Lung microvascular endothelial cell (primary cell): Measurements from ENCODE around the gene PRM1. TPM values are rescaled to one million over a fixed set of nuclear protein-coding genes. Genes with fewer than 3 reads are reported as not detected.
"Not testable (repeated sequence)": the region's sequence is repeated elsewhere in the genome, so short reads cannot be mapped to it uniquely, and the experiment has no call there.

ENCODE experiments used
- DNase-seq, 2 donors: peaks; one replicate each; pipeline versions ENCODE4 v3.0.0 to v3.0.0-alpha.2; 2010; ENCODE audit warnings: low read depth in 2 of 2
- total RNA-seq: library from RNA; depleted of rRNA; stranded (reverse); fragments of >200 nt; gene quantifications from 2 replicates; pipeline ENCODE4 v1.2.1, GENCODE V29; 2014

Gene PRM1
- total RNA-seq, 1 donor from 2014 or later = not detected

DNA sequence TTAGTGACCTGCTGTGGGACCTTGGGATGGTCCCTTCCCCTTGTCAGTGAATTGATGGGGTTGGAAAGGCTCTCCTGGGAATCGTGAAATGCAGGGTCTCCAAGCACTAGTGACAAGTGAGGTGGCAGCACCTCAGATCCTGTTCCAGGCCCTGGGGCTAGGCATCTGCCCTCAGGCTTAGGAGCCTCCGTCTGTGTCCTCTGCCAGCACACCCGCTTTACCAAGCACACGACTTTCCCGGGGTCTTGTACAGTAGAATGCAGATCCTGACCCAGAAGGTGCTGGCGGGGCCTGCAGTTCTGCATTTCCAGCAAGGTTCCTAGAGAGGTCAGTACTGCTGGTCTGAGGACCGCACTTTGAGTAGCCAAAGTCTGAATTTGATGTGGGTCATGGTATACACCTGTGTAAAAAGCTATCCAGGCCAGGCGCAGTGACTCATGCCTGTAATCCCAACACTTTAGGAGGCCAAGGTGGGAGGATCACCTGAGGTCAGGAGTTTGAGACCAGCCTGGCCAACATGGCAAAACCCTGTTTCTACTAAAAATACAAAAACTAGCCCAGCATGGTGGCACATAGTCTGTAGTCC lies 33.3 kb upstream of the PRM1 start:
- no peak for DNase-seq

DNA sequence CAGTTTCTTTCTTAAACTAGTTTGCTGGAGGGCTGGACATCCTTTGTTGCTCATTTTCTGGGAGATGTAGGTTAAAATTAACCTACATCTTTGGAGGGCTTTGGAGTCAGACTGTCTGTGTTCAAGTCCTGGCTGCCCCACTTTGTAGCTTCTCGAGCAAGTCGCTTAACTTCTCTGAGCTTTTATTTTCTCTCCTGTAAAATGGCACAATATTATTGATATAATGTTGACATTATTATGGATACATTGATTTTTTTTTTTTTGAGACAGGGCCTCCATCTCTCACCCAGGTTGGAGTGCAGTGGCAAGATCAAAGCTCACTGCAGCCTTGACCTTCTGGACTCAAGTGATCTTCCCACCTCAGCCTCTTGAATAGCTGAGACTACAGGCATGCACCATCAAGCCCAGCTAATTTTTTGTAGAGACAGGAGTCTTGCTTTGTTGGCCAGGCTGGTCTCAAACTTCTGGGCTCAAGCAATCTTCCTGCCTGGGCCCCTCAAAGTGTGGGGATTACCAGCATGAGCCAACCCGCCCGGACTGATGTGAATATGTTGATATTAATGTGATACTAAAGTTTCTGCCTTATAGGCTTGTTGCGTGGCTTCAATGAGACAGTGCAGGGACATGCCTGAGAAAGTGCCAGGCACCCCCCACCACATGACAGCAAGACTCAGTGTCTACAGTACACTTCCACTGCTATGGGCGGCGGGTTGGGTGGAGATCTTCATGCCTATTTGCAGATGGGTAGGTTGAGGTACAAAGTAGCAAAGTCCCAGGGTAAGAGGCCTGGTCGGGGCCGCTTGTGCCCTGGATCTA lies 32.6 kb upstream of the PRM1 start:
- no peak for DNase-seq

DNA sequence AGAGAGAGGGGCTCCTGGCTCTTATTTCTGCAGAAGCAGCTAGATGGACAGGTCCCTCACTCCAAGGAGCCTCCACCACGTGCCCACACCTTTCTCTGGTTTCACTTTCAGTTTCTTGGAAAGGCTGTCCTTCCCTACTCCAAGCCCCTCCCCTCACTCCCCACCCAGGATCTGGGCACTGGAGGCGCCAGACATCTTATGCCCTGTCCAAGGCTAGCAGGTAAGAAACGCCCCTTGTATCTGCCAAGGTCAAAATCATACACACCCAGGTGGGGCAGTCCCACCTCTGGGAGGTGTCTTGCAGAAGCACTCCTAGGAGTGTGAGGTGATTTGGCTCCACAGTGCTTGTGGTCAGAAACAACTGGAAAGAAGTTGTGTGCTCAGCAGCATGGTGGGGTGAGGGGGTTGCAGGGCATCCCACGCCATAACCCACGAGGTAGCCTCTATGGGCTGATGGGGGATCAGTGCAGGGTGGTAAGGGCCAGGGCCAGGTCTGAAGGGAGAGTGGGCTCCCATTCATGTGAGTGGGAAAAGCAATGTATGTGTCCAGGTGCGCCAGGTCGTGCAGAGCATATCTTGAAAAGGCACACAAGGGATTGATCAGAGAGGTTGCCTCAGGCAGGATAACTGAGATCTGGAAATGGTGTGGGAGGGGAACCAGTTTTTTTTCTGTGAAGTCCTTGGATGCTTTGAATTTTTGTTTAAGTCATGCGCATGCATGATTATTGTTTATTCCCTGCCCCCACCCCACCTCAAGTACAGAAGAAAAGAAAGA lies 31.8 kb upstream of the PRM1 start:
- no peak for DNase-seq

DNA sequence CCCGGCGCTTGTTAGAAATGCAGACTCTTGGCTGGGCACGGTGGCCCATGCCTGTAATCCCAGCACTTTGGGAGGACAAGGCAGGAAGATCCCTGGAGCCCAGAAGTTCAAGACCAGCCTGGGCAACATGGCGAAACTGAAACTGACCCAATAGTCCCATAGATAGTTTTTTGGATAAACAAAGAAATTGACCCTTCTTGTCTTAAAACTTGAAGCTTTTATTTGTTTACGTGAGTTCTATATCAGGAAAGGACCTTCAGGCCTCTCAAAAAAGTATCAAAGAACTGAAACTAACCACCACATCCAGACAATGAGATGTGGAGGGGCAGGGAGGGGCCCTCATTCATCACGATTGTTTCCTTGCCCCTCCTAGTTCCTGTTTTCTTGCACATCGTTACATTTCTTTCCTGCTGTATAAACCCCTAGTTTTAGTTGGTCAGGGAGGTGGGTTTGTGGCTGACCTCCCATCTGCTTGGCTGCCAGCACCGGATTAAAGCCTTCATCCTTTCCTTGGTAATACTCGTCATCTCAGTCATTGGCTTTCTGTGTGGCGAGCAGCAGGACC lies 29.9 kb upstream of the PRM1 start:
- DNase-seq = peak in 1 of 2 donors; percentile 57

DNA sequence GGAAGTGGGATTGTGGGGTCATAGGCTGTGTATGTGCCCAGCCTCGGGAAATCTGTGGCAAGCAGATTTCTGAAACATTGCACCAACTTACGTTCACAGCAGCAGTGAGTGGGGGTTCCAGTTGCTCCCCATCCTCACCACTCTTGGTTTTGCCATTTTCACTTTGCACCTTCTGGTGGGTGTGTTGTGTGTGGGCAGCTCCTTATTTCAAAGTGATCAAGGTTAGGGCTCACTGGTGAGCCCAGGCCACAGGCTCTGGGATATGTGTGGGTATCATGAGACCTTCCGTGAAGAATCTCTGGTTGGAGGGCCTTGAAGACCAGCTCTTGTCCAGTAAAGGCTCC lies 29.5 kb upstream of the PRM1 start:
- no peak for DNase-seq

DNA sequence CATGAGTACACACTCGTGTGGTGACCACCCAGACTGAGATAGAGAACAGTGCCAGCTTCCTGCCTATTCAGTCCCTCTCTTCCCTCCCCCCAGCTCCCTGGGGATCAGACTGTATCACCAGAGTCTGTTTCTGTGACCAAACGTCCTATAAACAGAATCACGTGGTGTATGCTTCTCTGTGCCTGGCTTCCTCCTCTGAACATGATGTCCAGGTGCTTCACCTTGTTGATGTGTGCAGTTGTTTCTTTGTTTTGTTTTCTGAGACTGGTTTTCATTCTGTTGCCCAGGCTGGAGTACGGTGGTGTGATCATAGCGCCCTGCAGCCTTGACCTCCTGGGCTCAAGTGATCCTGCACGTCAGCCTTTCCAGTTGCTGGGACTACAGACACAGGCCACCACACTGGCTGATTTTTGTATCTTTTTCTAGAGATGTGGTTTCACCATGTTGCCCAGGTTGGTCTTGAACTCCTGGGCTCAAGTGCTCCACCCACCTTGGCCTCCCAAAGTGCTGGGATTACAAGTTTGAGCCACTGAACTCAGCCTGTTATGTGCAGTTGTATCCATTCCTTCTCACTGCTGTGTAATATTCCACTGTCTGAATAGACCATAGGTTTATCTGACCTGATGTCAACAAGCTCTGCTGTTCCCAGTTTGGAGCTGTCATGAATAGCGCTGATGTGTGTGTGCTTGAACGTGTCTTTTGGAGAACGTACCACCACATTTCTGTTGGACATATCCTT lies 28.9 kb upstream of the PRM1 start:
- no peak for DNase-seq

DNA sequence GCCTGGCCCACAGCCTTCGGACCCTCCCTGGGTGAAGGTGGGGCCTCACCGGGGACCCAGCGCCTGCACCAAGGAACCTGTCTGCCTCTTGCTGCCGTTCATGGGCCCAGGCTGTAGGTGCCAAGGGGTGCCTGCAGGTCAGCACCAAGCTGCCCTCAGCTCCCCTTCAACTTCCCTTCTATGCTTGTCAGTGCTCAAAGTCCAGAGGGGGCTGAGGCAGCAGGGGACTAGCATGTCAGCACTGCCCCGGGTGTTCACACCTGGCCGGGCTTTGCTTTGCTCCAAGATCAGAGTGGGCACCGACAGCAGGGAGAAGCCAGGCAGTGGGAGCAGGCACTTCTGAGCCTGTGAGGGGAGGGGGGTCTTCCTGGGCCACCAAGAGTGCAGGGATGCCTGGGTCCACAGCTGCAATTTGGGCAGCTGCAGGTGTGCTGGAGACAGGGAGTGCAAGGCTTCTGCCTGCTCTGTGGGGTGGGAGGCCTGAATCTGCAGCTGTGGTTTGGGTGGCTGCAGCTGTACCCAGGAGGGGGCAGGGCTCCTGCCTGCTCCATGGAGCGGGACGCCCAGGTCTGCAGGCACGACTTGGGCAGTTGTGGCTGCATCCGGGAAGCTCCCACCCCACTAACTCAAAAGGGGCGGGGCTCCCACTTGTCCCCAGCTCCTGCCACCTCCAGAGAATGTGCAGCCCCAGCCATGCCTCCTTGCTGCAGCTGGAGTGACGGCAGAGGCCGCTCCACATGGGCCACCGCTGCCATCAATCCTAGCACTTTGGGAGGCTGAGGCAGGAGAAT lies 27.6 kb upstream of the PRM1 start:
- no peak for DNase-seq

DNA sequence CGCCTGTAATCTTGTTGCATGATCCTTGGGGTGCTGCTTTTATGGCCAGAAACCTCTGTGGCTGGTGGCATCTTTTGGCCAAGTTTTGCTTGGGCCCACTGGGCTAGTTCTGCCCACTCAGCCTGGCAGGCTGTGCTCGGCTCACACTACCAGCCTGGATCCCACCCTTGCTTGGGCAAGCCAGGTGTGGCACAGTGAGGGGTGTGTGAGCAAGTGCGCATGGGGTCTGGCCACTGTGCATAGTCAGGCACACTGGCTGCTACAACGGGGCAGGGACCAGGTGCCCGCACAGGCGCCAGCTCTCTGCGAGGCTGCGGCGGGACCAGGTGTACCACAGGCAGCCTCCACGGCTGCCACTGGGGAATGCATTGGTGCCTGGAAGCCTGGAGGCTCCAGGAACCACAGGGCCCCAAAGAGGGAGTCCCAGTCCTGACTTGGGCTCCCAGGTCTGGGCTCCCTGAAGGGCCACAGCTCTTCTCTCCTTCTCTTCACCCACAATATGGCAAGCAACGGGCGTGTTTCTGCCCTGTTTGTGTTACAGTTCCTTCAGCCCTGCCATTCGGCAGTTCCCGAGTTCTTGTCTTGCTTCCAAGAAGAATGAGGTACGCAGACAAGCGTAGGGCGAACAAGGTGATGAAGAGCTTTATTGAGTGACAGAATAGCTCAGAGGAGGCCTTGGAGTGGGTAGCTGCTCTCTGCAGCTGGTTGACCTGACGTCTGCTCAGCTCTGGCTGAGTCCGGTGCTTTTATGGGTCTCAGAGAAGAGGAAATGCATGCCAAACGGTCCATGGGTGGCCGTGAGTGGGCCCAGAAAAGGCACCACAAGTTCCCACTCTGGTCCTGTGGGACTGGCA lies 26.7 kb upstream of the PRM1 start:
- no peak for DNase-seq

DNA sequence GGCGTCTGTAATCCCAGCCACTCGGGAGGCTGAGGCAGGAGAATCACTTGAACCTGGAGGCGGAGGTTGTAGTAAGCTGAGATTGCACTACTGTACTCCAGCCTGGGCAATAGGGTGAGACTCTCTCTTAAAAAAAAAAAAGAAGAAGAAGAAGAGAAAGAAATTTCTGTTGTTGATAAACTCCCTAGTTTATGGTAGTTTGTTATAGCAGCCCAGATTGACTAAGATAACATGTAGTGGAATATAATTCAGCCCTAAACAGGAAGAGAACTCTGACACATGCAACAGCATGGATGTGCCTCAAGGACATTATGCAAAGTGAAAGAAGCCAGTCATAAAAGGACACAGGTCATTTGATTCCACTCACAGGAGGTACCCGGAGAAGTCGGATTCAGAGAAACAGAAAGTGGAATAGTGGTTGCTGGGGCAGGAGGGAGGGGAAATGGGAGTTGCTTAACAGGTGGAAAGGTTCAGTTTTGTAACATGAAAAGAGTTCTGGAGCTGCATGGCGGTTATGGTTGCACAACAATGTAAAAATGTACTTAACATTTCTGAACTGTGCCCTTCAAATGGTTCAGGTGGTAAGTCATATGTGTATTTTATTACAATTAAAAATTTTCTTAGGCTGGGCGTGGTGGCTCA lies 26.0 kb upstream of the PRM1 start:
- no peak for DNase-seq

DNA sequence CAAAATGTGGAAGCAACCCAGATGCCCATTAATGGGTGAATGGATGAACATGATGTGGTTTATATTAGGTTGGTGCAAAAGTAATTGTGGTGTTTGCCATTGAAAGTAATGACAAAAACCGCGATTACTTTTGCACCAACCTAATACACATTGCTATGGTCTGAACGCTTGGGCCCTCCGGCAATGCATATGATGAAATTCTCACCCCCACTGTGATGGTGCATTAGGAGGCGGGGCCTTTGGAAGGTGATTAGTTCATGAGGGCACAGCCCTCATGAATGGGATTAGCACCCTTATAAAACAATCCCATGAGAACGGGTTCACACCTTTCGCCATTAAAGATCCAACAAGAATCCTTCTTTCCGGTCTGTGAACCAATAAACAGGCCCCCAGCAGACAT lies 25.3 kb upstream of the PRM1 start:
- no peak for DNase-seq

DNA sequence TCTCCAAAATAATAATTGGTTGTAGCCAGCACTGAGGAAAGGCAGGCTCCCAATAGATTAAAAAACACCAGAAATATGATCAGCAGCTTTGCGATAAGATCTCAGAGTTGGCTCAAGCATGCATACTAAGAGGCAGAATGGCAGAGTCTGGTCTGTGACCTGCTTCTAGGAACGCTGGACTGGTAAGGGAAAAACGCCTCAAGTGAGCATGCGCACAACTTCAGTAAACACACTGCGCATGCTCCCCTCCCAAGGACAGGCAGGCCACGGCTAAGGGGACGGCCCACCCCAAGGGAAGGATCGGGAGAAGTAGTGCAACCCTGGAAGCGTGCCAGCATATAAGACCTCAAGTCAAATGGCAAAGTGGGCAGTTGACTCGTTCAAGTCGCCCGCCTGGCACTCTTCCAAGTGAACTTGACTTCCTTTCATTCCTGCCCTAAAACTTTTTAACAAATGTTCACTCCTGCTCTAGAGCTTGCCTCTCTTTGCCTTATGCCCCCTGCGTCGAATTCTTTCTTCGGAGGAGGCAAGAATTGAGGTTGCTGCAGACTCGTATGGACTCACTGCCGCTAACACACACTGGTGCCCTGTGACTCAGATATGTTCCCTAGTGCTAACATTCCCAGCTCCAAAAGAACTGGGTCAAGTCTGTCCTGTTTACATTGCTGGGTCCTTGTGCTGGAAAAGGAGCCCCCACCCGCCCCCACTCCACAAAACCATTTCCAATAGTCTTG lies 22.4 kb upstream of the PRM1 start:
- no peak for DNase-seq

DNA sequence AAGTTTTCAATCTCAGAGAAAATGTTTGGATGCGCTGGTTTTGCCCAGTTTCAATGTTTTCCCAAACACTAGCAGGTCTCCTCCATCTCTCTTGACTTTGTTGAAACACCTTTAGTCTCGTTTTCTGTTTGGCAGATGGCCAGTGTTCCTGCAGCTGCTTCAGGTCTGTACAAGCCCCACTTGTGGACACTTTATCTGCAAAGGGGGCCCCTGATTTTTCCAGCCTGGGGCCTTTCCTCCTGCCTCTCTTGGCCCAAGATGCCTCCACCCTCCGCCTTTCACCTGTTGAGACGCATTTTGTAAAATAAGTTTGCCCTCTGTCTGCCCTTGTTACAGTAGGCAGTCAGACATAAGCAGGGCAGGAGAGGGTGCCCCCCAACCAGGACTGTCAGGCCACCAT lies 21.8 kb upstream of the PRM1 start:
- DNase-seq = no peak

DNA sequence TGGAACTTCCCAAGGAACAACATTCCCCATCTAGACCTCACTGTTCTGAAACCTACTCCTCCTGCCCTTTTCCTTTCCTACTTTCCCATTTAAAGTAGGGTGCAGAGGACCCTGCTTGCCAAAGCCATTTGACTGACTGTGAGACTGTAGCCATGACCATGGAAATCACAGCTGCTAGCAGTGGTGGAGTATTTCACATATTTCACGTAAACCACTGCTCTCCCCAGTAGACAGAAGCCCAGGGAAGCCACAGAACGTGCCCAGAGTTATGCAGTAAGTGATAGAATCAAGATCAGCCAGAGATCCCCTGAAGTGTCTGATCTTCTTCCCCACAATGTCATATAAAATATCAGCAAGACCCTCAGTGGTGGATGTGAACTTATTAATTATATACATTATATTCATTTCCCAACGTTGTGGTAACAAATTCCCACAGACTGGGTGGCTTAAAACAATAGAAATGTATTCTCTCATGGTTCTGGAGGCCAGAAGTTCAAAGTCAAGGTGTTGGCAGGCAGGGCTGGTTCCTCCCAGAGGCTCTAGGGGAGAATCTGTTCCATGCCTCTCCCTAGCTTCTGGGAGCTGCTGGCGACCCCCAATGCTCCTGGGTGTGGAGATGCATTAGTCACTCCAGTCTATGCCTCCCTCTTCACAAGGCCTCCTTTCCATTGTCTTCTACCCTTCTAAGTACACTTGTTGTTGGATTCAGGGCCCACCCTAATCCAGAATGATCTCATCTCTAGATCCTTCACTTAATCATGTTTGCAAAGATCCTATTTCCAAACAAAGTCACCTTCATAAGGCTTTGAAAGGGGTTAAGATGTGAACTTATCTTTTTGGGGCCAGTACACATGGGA lies 20.7 kb upstream of the PRM1 start:
- DNase-seq = no peak

DNA sequence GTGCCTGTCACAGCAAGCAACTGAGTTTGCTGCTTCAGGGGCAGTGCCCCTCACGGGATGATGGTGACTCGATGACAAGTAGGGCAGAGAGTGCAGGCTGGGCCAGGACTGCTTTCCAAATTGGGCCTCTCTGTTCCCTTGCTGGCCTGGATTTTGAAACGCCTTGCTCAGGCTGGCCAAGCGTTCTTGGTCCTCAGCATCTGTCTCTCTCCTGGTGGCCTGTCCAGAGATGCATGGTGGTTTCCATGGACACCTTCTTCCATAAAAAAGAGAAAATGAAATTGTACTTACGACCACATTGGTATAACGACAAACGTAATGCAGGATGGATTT lies 19.4 kb upstream of the PRM1 start:
- no peak for DNase-seq

DNA sequence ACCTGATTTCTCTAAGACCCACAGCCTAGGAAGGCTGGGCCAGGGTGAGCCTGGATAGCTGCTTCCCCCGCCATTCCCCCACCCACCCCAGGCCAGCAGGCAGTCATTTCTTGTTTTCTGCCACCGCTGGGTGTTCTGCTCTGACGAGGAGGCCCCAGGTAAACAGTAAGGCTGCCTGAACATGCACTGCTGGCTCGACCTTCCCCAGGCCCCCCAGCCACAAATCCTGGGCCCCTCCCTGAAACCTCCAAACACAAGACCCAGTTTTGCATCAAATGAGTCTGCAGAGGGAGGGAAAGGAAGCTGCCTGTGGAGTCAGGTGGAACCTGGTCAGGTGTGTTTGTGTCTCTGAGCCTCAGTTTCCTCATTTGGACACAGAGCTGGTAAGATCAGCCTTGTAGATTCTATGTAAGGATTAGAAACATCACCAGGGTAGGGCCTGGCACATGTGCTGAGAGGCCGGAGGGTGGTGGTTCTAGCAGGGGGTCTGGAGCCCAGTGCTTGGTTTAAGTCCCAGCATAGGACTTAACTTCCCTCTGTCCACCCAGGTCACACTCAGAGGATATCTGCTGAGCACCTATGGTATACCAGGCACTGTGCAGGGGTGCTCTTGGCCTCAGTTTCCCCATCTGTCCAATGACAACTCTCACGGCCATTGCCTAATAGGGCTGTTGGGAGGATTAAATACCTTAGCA lies 18.9 kb upstream of the PRM1 start:
- DNase-seq = no peak

DNA sequence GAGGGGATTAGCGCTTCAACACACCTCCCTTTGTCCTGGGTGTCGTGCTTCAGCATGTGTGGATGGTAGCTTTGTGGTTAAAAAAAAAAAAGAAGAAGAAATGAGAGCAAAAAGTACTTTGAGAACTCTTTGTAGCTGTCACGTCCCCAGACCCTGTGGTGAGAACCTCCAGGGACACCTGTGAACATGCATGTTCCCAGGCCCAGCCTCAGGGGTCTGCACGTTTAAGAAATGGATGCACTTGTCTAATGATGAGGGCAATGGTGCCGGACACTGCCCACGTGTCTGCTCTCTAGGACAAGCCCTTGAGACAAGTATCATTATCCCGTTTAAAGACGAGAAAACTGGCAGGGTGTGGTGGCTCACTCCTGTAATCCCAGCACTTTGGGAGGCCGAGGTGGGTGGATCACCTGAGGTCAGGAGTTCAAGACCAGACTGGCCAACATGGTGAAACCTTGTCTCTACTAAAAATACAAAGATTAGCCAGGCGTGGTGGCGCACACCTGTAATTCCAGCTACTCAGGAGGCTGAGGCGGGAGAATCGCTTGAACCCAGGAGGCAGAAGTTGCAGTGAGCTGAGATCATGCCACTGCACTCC lies 17.9 kb upstream of the PRM1 start:
- not testable (repeated sequence) for DNase-seq
